Ecto neural progenitor cell (in vitro differentiated cells): ENCODE results near the gene LAT.
A peak's percentile ranks its signal among the peaks of the same experiment; 100 is the strongest.
"Not testable (repeated sequence)": the region's sequence is repeated elsewhere in the genome, so short reads cannot be mapped to it uniquely, and the experiment has no call there.

ENCODE experiments used
- DNase-seq: peaks from one replicate; pipeline ENCODE4 v3.0.0-alpha.2; 2018; ENCODE audit warnings: low spot score

The LAT gene

DNA sequence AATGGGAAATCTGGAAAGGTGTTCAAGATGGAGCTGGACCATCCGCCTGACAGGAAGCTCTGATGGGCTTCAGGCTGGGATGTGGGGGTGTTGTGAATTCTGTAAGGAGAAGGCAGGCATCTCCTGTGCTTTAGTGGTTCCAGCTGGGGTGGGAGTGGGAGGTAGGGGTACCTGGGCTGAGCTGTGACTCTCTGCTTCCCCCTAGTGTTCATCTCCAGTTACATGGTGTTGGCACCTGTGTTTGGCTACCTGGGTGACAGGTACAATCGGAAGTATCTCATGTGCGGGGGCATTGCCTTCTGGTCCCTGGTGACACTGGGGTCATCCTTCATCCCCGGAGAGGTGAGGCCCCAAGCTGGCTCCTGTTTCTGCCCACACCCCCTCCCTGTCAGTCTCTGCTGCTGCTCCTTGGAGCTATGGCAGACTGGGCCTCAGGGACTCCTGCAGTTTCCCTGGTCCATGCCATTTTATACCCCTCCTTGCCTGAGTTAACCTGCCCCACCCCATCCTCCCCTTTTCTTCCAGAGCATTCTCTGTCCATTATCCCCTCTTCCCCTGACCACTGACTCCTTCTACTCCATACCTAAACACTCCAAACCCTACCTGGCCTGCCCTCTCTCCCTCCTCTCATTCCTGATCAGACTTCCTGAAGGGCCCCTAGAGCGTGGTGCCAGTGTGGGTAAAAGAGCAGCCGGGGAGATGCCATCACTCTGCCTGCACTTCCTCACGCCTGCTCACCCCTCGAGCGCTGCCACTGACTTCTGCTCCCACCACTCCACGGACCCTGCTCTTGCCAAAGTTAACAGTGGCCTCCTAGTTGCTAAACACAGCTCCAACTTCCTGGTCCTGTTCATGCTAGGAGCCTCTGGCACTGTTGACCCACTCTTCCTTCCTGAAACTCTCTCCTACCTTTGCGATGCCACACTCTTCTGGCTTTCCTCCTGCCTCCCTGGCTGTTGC is 6.9 kb upstream of the LAT start:
- no peak for DNase-seq

DNA sequence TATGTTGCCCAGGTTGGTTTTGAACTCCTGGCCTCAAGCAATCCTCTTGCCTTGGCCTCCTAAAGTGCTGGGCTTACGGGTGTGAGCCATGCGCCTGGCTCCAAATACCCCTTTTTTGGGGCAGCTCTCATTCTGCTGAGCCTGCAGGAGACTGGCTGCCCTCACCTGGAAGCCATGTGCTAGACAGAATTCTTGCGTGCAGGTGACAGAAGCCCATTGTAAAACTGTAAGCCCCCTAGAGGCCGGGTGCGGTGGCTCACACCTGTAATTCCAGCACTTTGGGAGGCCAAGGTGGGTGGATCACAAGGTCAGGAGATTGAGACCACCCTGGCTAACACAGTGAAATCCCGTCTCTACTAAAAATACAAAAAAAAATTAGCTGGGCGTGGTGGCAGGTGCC is 4.5 kb upstream of the LAT start:
- not testable (repeated sequence) for DNase-seq

DNA sequence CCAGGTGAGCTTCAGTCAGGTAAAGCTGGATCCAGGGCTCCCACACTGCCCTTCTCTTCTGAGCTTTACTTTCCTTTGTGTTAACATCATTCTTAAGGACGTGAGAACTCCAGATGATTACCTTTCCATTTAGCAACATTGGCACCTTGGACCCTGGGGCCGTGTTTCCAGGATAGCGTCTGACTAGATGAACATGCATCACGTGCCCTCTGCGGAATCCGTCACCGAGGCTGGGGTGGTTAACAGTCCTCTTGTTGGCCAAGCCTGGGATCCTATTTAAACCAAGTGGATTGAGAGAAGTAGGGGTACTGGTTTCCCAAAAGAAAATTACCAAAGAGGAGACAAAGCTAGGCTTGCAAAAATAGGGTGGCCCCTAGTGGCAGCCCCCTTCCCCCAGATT is 3.9 kb upstream of the LAT start:
- no peak for DNase-seq

DNA sequence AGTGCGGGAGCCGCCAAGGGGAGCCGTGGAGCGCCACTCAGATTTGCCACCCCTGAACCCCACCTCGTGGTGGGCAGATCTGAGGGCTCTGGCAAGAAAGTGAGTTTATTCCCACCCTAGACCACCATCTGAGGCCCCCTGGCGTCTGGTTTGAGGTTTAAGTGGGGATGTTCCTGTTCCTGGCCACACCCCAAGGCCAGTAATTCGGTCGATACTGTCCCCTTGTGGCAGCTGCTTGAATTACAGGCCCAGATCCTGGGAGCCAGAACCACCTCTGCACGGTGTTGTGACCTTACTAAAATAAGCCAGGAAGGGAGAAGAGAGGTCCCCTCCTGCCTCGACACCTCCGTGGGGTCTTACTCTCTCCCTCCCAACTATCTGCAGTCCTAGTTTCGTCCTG is 3.3 kb upstream of the LAT start:
- DNase-seq, result peak; percentile 54

DNA sequence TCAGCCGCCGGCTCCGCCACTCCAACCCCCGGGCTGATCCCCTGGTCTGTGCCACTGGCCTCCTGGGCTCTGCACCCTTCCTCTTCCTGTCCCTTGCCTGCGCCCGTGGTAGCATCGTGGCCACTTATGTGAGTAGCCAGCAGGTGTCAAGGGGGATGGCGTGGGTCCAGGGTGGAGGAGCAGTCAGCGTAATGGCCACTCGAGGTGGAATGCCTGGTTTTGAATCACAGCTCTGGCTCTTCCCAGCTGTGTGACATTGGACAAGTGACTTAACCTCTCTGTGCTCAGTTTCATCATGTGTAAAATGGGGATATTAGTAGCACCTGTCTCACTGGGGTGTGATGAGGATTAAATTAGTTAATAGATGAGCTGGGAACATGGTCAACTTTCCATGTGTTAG is 2.4 kb upstream of the LAT start:
- DNase-seq, result no peak

DNA sequence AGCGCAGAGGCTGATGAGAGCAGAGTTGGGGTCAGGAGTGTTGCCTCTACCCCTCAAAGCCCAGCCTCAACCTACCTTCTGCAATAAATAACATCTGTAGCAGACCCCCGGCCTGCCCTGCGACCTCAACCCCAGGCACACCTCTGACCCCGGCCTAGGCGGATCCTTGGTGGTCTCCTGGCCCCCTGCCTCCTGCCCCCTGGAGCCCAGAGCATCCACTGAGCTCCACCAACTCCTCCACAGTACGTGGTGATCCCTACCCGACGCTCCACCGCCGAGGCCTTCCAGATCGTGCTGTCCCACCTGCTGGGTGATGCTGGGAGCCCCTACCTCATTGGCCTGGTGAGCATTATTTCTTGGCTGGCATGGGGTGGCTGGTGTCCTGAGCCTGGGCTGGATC is 1.9 kb upstream of the LAT start:
- no peak for DNase-seq

DNA sequence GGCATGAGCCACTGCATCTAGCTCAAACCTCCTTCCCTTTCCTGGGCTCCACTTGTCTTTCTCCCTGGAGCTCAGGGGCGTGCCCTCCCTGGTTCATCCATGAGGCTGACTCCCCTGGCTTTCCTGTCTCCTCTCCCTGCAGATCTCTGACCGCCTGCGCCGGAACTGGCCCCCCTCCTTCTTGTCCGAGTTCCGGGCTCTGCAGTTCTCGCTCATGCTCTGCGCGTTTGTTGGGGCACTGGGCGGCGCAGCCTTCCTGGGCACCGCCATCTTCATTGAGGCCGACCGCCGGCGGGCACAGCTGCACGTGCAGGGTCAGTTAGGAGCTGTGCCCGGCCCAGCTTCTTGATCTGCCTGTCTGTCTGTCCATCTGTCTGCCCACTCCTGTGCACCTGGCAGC is 1.2 kb upstream of the LAT start:
- DNase-seq, result no peak

DNA sequence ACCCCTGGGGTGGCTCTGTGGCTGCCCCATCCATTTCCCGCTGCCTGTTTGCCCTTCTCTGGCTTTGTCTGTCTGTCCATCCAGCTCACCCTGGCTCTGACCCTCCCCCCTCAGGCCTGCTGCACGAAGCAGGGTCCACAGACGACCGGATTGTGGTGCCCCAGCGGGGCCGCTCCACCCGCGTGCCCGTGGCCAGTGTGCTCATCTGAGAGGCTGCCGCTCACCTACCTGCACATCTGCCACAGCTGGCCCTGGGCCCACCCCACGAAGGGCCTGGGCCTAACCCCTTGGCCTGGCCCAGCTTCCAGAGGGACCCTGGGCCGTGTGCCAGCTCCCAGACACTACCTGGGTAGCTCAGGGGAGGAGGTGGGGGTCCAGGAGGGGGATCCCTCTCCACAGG is 761 bp upstream of the LAT start:
- DNase-seq, result no peak

DNA sequence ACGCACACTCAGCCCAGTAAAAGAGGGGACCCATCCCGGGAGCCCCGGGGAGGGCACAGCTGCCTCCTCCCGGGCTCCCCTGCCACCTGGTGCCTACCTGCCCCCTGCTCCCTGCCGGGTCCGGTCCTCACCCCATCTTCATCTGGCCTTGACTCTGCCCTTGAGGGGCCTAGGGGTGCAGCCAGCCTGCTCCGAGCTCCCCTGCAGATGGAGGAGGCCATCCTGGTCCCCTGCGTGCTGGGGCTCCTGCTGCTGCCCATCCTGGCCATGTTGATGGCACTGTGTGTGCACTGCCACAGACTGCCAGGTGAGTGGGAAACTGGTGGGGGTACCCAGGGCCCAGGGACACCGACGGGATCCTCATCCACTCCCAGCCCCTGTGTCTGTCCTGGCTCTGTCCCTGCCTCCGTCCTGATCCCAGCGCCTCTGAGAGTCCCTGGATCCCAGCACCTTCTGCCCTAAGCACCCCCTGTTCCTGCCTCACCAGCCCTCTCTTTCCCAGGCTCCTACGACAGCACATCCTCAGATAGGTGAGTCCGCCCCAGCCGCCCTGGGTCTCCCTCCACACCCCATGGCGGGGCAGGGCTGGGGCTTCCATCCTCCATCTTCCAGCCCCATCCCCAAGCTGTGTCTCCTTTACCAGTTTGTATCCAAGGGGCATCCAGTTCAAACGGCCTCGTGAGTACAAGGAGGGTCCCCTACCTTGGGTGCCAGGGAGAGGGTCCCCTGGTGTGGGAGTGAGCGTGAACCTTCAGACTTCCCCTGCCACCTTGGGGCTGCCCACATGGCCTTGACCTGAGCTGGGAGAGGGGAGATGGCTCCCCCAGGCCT is 574 bp downstream of the LAT start:
- DNase-seq, result no peak

DNA sequence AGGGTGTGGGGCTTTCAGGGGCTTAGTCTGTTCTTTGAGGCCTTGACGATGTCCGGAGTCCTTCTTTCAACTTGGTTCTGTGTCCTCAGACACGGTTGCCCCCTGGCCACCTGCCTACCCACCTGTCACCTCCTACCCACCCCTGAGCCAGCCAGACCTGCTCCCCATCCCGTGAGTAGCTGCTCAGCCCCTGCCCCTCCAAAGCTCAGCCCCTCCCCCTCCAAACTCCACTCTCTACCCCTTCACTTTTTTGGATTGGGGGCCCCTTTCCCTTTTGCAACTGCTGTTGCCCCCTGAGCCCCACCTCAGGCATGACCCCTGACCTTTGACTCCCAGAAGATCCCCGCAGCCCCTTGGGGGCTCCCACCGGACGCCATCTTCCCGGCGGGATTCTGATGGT is 1.2 kb downstream of the LAT start:
- DNase-seq, result no peak

DNA sequence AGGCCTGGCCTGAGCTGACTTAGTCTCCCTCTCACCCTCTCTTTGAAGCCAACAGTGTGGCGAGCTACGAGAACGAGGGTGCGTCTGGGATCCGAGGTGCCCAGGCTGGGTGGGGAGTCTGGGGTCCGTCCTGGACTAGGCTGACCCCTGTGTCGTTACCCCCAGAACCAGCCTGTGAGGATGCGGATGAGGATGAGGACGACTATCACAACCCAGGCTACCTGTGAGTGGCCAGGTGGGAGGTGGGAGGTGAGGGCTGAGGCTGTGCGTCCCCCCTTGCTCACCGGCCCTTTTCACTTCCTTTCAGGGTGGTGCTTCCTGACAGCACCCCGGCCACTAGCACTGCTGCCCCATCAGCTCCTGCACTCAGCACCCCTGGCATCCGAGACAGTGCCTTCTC is 1.6 kb downstream of the LAT start:
- no peak for DNase-seq

DNA sequence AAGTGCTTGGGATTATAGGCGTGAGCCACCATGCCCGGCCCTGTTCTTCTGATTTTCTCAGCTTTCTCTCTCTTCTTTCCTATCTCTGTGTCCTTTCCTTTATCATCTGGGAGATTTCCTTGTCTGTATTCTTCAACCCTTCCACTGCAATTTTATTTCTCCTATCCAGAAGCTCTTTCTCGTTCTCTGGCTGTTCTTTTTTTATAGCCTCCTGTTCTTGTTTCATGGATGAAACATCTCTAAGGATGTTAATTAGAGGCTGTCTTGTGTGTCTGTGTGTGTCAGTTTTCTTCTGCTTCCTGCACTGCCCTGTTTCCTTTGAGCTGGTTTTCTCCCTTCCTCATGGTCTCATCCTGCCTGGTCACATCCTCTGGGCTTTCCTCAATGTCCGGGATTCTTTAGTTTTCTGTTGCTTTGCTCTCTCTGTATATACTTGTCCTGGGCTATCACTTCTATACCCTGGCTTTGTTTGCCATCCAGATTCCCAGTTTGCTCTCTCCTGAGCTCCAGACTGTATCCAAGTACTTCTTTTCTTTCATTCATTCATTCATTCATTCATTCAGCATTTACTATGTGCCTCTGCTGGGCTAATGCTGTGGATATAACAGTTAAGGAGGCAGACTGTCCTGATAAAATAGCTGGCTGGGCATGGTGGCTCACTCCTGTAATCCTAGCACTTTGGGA is 2.5 kb downstream of the LAT start:
- no peak for DNase-seq

DNA sequence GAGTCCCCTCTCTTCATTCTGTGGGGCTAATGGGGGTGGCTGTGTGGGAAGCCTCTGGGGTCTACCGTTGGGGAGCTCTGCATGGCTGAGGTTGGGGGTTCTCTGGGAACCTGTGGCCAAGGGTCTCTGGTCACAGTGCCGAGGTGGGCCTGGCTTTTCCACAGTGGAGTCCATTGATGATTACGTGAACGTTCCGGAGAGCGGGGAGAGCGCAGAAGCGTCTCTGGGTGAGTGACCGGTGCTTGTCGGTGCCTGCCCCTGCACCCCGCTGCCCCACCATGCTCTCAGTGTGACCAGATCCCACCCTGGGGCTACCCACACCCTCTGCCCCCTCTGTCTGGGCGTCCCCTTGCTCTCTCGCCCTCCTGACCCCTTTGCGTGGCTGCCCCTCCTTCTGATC is 4.5 kb downstream of the LAT start:
- no peak for DNase-seq

DNA sequence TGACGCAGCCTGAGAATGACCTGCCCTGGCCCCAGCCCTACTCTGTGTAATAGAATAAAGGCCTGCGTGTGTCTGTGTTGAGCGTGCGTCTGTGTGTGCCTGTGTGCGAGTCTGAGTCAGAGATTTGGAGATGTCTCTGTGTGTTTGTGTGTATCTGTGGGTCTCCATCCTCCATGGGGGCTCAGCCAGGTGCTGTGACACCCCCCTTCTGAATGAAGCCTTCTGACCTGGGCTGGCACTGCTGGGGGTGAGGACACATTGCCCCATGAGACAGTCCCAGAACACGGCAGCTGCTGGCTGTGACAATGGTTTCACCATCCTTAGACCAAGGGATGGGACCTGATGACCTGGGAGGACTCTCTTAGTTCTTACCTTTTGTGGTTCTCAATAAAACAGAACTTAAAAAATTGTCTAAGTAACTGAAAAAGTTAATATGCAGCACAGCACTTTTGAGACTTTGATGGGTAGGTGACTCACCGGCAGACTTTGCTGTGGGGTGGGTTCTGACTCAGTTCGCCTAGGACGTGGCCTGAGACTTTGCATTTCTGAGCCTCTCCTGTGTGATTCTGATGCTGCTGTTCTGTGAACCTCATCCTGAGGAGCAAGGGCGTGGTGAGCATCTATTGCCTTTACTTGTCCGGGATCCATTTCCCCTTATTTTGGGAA is 5.7 kb downstream of the LAT start:
- DNase-seq, result no peak

DNA sequence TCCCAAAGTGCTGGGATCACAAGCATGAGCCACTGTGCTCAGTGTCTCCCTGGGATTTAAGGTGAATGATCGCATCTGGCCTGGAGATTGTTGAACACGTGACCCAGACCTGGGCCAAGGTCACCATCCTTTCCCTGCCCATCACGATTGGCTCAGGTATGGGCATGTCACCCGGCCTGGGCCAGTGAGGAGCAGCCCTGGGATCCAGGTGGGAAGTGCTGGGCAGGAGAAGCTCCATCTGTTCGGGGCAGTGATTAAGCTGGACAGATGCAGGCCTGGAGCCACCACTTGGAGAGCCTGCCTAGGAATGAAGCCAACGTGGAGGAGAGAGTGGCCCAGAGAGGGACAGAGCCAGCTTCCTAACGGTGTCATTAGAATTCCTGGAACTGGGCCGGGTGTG is 6.8 kb downstream of the LAT start:
- no peak for DNase-seq

DNA sequence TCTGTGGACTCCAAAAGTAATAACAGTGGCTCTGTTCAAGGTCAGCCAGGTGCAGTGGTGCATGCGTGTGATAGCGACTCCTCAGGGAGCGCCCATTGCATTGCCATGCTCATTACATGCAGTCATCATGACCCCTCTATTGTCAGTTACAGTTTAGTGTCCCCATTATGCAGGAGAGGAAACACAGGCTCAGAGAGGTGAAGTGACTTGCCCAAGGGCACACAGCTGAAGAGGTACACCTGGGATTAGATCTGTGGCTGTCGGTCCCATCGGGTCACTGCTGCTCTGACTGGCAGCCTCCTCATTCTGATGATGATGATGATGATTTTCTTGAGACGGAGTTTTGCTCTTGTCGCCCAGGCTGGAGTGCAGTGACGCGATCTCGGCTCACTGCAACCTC is 7.6 kb downstream of the LAT start:
- no peak for DNase-seq

DNA sequence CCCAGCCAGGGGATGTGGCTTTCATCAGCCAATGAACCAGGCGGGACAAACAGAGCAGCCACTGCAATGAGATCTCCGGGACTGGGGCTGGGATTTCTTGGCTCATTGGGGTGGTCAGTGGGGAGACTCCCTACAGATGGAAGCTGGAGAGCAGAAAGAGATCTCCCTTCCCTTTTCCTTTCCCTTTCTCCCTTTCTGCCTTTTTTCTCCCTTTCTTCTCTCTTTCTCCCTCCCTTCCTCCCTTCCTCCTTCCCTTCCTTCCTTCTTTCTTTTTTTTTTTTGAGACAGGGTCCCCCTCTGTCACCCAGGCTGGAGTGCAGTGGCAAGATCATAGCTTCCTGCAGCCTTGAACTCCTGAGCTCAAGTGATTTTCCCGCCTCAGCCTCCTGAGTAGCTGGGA is 14.0 kb downstream of the LAT start:
- no peak for DNase-seq

DNA sequence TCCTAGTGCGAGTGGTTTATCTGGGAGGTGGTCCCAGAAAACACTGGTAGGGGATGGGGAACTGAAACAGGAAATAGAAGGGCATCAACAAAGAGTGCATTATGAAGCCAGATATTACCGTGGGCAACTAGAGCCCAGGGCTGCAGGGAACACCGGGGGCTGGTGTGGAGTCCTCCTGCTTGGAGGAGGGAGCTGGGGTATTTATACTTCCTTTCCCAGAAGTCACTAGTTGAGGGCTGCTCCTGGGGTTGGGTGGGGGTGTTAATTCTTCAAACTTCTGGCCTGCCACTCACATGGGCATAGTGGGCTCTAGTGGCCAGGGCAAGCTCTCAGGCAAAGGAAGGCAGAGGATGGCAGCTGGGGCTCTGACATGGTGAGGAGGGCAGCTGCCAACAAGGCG is 14.7 kb downstream of the LAT start:
- DNase-seq, result no peak

DNA sequence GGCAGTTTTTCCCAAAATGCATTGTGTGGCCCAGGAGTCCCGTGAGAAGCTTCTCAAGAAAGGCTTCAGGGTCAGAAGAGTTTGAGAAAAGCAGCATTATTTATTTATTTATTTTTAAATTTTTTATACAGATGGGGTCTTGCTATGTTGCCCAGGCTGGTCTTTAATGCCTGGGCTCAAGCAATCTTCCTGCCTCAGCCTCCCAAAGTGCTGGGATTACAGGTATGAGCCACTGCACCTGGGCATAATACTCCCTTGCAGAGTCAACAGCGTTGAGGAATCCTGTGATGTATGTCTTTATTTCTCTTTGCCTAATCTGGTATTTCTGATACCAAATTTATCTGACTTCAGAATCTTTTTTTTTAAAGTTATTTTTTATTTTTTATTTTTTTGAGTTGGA is 15.2 kb downstream of the LAT start:
- DNase-seq, result no peak

DNA sequence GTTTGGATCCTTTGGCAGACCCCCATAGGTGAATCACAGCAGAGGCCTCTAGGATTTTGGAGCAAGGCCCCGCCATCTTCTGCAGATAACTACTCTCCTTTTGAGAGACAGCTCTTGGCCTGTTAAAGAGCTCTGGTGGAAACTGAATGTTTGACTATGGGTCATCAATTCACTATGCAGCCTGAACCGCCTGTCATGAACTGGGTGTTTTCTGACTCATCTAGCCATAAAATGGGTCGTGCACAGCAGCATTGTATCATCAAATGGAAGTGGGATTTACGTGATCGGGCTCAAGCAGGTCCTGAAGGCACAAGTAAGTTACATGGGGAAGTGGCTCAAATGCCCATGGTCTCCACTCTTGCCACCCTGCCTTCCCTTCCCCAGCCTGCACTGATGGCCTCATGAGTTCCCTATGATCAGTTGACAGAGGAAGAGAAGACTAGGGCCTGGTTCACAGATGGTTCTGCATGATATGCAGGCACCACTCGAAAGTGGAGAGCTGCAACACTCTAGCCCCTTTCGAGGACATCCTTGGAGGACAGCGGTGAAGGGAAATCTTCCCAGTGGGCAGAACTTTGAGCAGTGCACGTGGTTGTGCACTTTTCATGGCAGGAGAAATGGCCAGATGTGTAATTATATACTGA is 19.8 kb downstream of the LAT start:
- DNase-seq, result not testable (repeated sequence)

DNA sequence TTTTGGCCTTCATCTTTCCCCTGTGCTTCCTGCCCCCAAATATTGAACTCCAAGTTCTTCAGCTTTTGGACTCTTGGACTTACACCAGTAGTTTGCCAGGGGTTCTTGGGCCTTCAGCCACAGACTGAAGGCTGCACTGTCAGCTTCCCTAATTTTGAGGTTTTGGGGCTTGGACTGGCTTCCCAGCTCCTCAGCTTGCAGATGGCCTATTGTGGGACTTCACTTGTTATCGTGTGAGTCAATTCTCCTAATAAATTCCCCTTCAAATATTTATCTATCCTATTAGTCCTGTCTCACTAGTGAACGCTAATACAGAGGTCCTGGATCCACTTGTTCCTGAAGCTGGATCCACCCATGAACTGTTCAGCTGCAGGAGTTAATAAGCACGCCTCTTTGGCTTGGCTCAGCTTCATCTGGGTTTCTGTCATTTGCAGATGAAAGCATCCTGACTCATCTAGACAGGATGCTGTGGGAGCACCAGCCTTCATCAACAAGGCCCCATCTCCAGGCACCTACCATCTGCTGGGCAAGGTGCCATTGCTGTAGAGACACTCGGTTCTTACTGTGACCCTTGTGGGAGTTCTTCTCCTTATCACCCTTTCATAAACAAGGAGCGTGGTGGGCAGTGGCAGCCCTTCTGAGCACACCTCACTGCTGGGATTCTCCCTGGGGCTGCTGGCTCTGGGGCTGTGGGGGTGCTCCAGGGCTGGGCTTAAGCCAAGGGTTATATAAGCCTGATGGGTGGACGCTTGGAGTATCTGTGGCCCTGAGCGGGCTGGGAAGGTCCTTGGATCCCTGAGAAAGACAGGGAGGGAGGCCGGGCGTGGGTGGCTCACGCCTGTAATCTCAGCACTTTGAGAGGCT is 23.1 kb downstream of the LAT start:
- no peak for DNase-seq
